Measurements from ENCODE around the gene ATXN3.

The ATXN3 gene

GRCh38 chr14:92144708-92145107, 38.3 kb upstream of the ATXN3 start:
- Histone ChIP-seq H3K9me3 (ENCODE audit: insufficient read depth, low read depth, low read length) (no peaks in the 10 kb centered on the region), H3F3A (ENCODE audit: low read depth) (no peaks in the 10 kb centered on the region), H3K4me3 (ENCODE audit: low read length, poor library complexity, severe bottlenecking) (no peak overlapping the region), H3K9me2 (replicated peaks; ENCODE audit: low read depth, low read length) (no peaks in the 10 kb centered on the region), H3K9ac (ENCODE audit: low read depth, low read length, poor library complexity, severe bottlenecking) (no peak overlapping the region), H3K36me3 (ENCODE audit: insufficient read depth, low read length) (peaks cover 67% of the 10 kb centered on the region), H3K4me2 (ENCODE audit: low read depth, low read length, poor library complexity, severe bottlenecking) (no peak overlapping the region), H3K79me2 (ENCODE audit: insufficient read depth, low read length) (no peaks in the 10 kb centered on the region), H3K4me1 (ENCODE audit: insufficient read depth, low read length, poor library complexity, severe bottlenecking) (no peaks in the 10 kb centered on the region), H3K27me3 (ENCODE audit: insufficient read depth, low read length, poor library complexity, severe bottlenecking) (no peaks in the 10 kb centered on the region), H4K20me1 (ENCODE audit: insufficient read depth, low read length, poor library complexity, severe bottlenecking) (no peaks in the 10 kb centered on the region), H2AFZ (ENCODE audit: low read length) (no peak overlapping the region)
- TF ChIP-seq EZH2phosphoT487 (IDR thresholded peaks at IDR 0.05; ENCODE audit: borderline replicate concordance) (no peak), CTCF (conservative IDR thresholded peaks at IDR 0.05; ENCODE audit: low read length) (no peak)

- Histone ChIP-seq H3K36me3 (ENCODE audit: insufficient read depth, low read length) (peaks cover 64% of the 10 kb centered on the region), H3F3A (ENCODE audit: low read depth) (no peaks in the 10 kb centered on the region), H3K9me2 (replicated peaks; ENCODE audit: low read depth, low read length) (no peaks in the 10 kb centered on the region), H3K4me3 (ENCODE audit: low read length, poor library complexity, severe bottlenecking) (no peak overlapping the region), H3K9ac (ENCODE audit: low read depth, low read length, poor library complexity, severe bottlenecking) (no peak overlapping the region), H3K4me2 (ENCODE audit: low read depth, low read length, poor library complexity, severe bottlenecking) (no peak overlapping the region), H4K20me1 (ENCODE audit: insufficient read depth, low read length, poor library complexity, severe bottlenecking) (no peaks in the 10 kb centered on the region), H3K9me3 (ENCODE audit: insufficient read depth, low read depth, low read length) (no peaks in the 10 kb centered on the region), H3K79me2 (ENCODE audit: insufficient read depth, low read length) (no peaks in the 10 kb centered on the region), H2AFZ (ENCODE audit: low read length) (no peak overlapping the region), H3K27me3 (ENCODE audit: insufficient read depth, low read length, poor library complexity, severe bottlenecking) (no peaks in the 10 kb centered on the region), H3K4me1 (ENCODE audit: insufficient read depth, low read length, poor library complexity, severe bottlenecking) (no peaks in the 10 kb centered on the region)
- TF ChIP-seq EZH2phosphoT487 (IDR thresholded peaks at IDR 0.05; ENCODE audit: borderline replicate concordance) (no peak), CTCF (conservative IDR thresholded peaks at IDR 0.05; ENCODE audit: low read length) (no peak)
These were observed 37.6 kb upstream of the ATXN3 start for GRCh38 chr14:92143962-92144361.

- H3K4me3 ChIP-seq (ENCODE audit: low read length, poor library complexity, severe bottlenecking): no peak overlapping the region
- TF ChIP-seq EZH2phosphoT487 (IDR thresholded peaks at IDR 0.05; ENCODE audit: borderline replicate concordance) (no peak), CTCF (conservative IDR thresholded peaks at IDR 0.05; ENCODE audit: low read length) (no peak)
- H2AFZ ChIP-seq (ENCODE audit: low read length): no peak overlapping the region
- no peaks in the 10 kb centered on the region for H3K9me3 ChIP-seq (ENCODE audit: insufficient read depth, low read depth, low read length)
- peaks cover 64% of the 10 kb centered on the region for H3K36me3 ChIP-seq (ENCODE audit: insufficient read depth, low read length)
- H3K9ac ChIP-seq (ENCODE audit: low read depth, low read length, poor library complexity, severe bottlenecking): no peak overlapping the region
- no peaks in the 10 kb centered on the region for H3K9me2 ChIP-seq (replicated peaks; ENCODE audit: low read depth, low read length)
- no peaks in the 10 kb centered on the region for H3K4me1 ChIP-seq (ENCODE audit: insufficient read depth, low read length, poor library complexity, severe bottlenecking)
- H3K27me3 ChIP-seq (ENCODE audit: insufficient read depth, low read length, poor library complexity, severe bottlenecking): no peaks in the 10 kb centered on the region
- H4K20me1 ChIP-seq (ENCODE audit: insufficient read depth, low read length, poor library complexity, severe bottlenecking): no peaks in the 10 kb centered on the region
- H3K79me2 ChIP-seq (ENCODE audit: insufficient read depth, low read length): no peaks in the 10 kb centered on the region
- H3K4me2 ChIP-seq (ENCODE audit: low read depth, low read length, poor library complexity, severe bottlenecking): no peak overlapping the region
- H3F3A ChIP-seq (ENCODE audit: low read depth): no peaks in the 10 kb centered on the region
These were observed 36.9 kb upstream of the ATXN3 start for GRCh38 chr14:92143309-92143708.
